WTC11 (cell line): Measurements from ENCODE around the gene POLD4.

Experiments used
- ATF1 ChIP-seq: sonication (generic); formaldehyde crosslinking; IDR thresholded peaks from 2 replicates; pipeline ENCODE4 v1.8.1; 2023; ENCODE audit warnings: mild to moderate bottlenecking, moderate library complexity, missing genetic modification reagents
- CREB1 ChIP-seq: sonication (generic); formaldehyde crosslinking; IDR thresholded peaks from 2 replicates; pipeline ENCODE4 v1.8.0; 2023; ENCODE audit warnings: mild to moderate bottlenecking, missing genetic modification reagents
- HMGA2 ChIP-seq: fragments of 250-450 bp; sonication (Bioruptor Pico); IDR thresholded peaks from 2 replicates; pipeline ENCODE4 v1.4.0; 2021; ENCODE audit warnings: mild to moderate bottlenecking, moderate library complexity
- ZNF138 ChIP-seq: sonication (generic); formaldehyde crosslinking; conservative IDR thresholded peaks from 2 replicates; pipeline ENCODE4 v1.8.1; 2022; ENCODE audit warnings: mild to moderate bottlenecking, moderate library complexity, missing genetic modification reagents
- ZNF219 ChIP-seq: sonication (generic); formaldehyde crosslinking; IDR thresholded peaks from 2 replicates; pipeline ENCODE4 v1.8.0; 2023; ENCODE audit warnings: missing genetic modification reagents, mild to moderate bottlenecking, borderline replicate concordance
- ZNF263 ChIP-seq: sonication (generic); formaldehyde crosslinking; IDR thresholded peaks from 2 replicates; pipeline ENCODE4 v1.8.1; 2022; ENCODE audit warnings: low read depth, mild to moderate bottlenecking, moderate library complexity, missing genetic modification reagents
- ZNF423 ChIP-seq: fragments of 250-450 bp; sonication (Bioruptor Pico); IDR thresholded peaks from 2 replicates; pipeline ENCODE4 v2.1.2; 2022; ENCODE audit warnings: mild to moderate bottlenecking, moderate library complexity
- TF ChIP-seq, protein P1 (sequence below): fragments of 200-600 bp; IDR thresholded peaks from 2 replicates; pipeline ENCODE4 v1.8.0; 2022; ENCODE audit warnings: antibody characterized with exemption
- TF ChIP-seq, protein P2 (sequence below): sonication (generic); formaldehyde crosslinking; IDR thresholded peaks from 2 replicates; pipeline ENCODE4 v1.8.1; 2022; ENCODE audit warnings: missing genetic modification reagents, borderline replicate concordance
- TF ChIP-seq, protein P3 (sequence below): sonication (generic); formaldehyde crosslinking; IDR thresholded peaks from 2 replicates; pipeline ENCODE4 v1.8.1; 2023; ENCODE audit warnings: mild to moderate bottlenecking, missing genetic modification reagents, moderate library complexity
- TF ChIP-seq, protein P4 (sequence below): sonication (generic); formaldehyde crosslinking; IDR thresholded peaks from 2 replicates; pipeline ENCODE4 v1.8.1; 2022; ENCODE audit warnings: mild to moderate bottlenecking, missing genetic modification reagents, moderate library complexity, borderline replicate concordance

- TF ChIP-seq, protein P1, sequence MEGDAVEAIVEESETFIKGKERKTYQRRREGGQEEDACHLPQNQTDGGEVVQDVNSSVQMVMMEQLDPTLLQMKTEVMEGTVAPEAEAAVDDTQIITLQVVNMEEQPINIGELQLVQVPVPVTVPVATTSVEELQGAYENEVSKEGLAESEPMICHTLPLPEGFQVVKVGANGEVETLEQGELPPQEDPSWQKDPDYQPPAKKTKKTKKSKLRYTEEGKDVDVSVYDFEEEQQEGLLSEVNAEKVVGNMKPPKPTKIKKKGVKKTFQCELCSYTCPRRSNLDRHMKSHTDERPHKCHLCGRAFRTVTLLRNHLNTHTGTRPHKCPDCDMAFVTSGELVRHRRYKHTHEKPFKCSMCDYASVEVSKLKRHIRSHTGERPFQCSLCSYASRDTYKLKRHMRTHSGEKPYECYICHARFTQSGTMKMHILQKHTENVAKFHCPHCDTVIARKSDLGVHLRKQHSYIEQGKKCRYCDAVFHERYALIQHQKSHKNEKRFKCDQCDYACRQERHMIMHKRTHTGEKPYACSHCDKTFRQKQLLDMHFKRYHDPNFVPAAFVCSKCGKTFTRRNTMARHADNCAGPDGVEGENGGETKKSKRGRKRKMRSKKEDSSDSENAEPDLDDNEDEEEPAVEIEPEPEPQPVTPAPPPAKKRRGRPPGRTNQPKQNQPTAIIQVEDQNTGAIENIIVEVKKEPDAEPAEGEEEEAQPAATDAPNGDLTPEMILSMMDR = no peak; the same call in 1 of the 2 replicates
- TF ChIP-seq ATF1 (CRISPR knock-in tag) (no peak), ZNF138 (CRISPR knock-in tag) (no peak), CREB1 (no peak), ZNF263 (CRISPR knock-in tag) (no peak), HMGA2 (CRISPR knock-in tag) (no peak), ZNF219 (CRISPR knock-in tag) (no peak), ZNF423 (no peak)
- TF ChIP-seq, protein P2, sequence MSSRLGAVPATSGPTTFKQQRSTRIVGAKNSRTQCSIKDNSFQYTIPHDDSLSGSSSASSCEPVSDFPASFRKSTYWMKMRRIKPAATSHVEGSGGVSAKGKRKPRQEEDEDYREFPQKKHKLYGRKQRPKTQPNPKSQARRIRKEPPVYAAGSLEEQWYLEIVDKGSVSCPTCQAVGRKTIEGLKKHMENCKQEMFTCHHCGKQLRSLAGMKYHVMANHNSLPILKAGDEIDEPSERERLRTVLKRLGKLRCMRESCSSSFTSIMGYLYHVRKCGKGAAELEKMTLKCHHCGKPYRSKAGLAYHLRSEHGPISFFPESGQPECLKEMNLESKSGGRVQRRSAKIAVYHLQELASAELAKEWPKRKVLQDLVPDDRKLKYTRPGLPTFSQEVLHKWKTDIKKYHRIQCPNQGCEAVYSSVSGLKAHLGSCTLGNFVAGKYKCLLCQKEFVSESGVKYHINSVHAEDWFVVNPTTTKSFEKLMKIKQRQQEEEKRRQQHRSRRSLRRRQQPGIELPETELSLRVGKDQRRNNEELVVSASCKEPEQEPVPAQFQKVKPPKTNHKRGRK (CRISPR knock-in tag) = no peak
- TF ChIP-seq, protein P3, sequence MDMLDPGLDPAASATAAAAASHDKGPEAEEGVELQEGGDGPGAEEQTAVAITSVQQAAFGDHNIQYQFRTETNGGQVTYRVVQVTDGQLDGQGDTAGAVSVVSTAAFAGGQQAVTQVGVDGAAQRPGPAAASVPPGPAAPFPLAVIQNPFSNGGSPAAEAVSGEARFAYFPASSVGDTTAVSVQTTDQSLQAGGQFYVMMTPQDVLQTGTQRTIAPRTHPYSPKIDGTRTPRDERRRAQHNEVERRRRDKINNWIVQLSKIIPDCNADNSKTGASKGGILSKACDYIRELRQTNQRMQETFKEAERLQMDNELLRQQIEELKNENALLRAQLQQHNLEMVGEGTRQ (CRISPR knock-in tag) = no peak
- TF ChIP-seq, protein P4, sequence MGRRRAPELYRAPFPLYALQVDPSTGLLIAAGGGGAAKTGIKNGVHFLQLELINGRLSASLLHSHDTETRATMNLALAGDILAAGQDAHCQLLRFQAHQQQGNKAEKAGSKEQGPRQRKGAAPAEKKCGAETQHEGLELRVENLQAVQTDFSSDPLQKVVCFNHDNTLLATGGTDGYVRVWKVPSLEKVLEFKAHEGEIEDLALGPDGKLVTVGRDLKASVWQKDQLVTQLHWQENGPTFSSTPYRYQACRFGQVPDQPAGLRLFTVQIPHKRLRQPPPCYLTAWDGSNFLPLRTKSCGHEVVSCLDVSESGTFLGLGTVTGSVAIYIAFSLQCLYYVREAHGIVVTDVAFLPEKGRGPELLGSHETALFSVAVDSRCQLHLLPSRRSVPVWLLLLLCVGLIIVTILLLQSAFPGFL (CRISPR knock-in tag) = no peak
Measured at GRCh38 chr11:67317888-67318555, 35.3 kb downstream of the POLD4 start.
